Epithelial cell of esophagus (primary cell): Measurements from ENCODE around the gene ARHGAP42.

Experiments used
- DNase-seq: peaks from one replicate; pipeline ENCODE4 v3.0.0; 2010; ENCODE audit warnings: low read depth
- H3K4me3 ChIP-seq: 2 replicates; pipeline ENCODE4 v1.5.1; 2011; ENCODE audit warnings: mild to moderate bottlenecking, low read length, control low read depth
- TF ChIP-seq, protein P1 (sequence below): IDR thresholded peaks from 2 replicates; pipeline ENCODE4 v1.5.1; 2011; ENCODE audit warnings: low read depth, mild to moderate bottlenecking, low read length, control low read depth, inconsistent platforms; ENCODE audit not compliant: insufficient read depth; ENCODE audit errors: missing control alignments

The ARHGAP42 gene

DNA sequence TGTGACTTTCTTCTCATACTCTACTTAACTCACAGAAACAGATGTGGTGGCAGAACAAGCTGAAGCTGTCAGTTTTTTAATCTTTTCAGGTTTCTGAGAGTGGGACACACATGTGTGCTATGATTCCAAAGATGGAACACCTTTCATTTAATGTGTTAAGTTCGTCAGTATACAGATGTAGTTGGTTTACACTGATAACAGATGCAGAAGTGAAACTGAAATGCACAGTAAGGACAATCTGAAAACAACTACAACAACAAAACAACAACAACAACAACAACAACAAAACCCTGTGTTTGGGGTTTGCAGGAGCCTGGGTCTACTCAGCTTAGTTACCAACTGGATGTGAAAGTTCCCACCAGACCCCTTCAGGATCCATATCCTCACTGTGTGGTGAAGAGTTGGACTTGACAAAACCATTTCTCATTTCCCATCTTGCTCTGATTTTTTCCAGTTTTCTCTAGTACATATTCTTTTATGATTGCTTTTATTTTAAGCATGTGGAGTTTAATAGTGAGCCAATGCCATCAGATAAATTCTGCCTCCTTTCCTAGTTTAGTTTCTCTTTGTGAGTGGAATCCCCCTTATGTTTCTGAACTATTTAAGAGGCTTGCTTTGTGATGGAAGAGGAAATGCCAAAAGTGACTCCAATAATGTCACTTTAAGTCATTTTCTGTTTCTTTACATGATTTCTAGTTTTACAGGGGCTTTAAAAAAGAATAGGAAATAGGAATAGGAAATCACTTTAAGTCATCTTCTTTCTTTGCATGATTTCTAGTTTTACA, 47.8 kb downstream of the ARHGAP42 start:
- TF ChIP-seq, protein P1, sequence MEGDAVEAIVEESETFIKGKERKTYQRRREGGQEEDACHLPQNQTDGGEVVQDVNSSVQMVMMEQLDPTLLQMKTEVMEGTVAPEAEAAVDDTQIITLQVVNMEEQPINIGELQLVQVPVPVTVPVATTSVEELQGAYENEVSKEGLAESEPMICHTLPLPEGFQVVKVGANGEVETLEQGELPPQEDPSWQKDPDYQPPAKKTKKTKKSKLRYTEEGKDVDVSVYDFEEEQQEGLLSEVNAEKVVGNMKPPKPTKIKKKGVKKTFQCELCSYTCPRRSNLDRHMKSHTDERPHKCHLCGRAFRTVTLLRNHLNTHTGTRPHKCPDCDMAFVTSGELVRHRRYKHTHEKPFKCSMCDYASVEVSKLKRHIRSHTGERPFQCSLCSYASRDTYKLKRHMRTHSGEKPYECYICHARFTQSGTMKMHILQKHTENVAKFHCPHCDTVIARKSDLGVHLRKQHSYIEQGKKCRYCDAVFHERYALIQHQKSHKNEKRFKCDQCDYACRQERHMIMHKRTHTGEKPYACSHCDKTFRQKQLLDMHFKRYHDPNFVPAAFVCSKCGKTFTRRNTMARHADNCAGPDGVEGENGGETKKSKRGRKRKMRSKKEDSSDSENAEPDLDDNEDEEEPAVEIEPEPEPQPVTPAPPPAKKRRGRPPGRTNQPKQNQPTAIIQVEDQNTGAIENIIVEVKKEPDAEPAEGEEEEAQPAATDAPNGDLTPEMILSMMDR, result no peak
- no peak for DNase-seq
- no peak overlapping the region for H3K4me3 ChIP-seq

DNA sequence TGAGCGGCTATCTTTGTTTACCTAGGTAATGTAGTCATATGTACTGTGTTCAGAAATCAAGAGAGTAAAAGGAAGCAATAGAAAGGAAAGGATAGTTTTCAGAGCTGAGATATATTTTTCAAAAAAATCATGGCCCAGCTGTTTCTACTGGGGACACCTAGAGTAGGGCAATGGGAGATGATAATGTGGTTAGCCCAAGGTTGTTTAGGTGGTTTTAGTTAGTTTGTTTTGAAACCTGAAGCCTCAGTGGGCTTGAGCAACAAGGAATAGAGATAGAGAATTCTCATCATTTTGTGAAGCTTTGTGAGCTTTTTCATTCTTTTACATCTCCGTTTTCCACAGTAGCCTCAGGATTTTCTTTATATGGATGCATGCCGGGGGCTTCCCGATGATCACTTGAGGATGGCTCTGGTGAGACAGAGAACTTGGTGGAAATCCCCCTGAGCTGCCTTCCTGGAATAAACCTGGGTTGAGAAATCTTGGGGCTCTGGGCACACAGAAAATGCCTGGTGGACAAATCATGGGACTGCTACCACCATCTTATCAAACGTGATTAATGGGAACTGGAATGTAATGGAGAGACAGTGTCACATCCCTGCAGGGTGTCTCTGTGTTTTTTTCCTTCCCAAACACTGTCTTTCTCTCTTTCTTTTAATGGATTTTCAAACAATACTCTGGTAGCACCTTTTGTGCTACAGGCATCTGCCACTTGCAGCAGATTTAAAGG, 49.0 kb downstream of the ARHGAP42 start:
- peak; percentile 29 for DNase-seq
- no peak overlapping the region for H3K4me3 ChIP-seq
- TF ChIP-seq, protein P1, result no peak

DNA sequence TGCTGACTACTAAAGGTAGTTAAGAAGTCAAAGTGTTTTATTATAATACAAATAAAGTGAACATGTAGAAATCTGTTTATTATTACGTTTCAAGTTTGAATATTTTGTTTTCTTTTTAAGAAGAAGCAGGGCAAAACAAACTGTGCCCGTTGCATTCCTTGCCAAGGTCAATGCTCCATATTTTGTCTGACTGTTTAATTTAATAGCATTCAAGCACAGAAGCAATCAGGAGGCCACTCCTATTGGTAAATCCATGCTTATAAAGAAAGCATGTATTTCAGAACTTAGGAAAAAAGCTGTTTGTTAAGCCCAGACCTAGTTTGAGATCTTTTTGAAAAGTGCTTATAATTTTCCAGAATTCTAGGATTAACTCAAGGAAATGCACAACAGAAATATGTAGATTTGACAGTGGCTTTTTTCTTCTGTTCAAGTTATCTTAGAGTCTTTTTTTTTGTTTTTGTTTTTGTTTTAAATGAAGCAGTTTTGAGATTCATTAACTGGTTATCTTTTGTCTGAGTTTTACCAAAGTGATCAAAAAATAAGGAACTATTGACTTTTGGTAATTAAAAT, 51.7 kb downstream of the ARHGAP42 start:
- no peak for DNase-seq
- no peak overlapping the region for H3K4me3 ChIP-seq
- TF ChIP-seq, protein P1, result no peak

DNA sequence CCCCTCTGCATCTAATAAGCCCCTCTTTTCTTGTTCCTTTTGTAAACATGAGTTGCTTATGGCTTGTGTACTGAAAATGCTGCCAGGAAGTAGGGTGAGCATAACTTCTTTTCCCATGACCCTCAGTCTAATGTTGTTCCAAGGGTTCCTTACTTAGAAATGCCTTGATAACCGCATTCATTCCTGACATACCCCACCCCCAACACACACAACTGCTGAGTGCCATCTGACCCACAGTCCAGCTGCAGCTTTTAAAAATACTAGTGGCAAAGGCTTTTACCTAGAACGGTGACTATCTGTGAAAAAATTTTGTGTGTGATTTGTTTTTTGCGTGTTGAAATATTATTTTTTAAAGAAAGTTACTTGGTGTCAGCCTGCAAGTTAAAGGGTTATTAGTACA, 52.6 kb downstream of the ARHGAP42 start:
- TF ChIP-seq, protein P1, result no peak
- DNase-seq, result no peak
- H3K4me3 ChIP-seq, result no peak overlapping the region

DNA sequence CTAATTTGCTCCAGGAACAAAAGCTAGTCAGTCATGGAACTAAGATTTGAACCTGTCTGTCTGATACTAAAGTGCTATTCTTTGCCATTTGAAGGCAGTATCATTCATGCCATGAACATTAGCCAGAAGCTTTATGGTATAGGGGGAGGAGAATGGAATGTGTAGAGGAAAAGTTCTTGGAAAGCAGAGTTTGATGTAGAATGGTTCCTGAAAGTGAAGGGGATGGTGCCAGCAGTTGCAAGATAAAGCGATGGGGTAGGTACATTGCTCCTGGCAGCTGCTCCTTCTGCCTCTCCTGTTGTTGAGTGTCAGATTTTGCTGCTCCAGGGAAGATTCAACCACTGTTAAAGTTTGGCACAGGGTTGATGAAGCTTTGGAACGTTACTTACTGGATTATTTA, 53.4 kb downstream of the ARHGAP42 start:
- TF ChIP-seq, protein P1, result no peak
- H3K4me3 ChIP-seq, result no peak overlapping the region
- no peak for DNase-seq

DNA sequence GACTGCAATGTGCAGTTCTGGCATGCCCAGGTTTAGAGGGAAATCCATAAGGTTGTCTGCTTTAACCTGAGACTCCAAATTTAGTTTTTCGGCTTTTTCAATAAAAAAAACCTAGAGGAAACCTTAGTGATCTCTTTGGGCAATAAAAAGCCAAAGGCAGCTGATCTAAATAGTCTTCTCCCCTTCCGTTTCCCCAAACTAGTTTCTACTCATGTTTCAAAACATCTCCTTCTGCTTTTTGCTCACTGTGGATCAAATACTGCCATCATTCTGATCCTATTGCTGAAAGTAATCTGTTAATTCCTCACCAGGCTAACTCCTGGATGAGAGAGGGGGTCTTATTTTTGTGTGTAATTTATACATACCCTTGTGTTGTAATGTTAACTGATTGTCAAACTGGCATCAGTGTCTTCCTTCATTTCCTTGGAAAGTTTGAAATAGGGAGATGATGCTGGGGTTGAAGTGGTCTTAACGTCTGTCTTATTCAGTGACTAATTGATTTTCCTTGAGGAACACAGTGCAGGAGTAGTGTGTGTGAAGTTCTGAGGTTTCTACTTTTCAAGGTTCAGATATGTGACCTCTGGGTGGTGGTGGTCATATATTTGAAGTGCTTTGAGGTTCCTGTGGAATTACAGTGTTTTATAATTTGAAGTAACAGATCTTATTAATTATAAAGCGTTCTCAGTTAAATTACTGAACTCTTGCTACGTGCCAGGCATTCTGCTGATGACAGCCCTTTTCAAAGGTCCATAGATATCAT, 55.0 kb downstream of the ARHGAP42 start:
- no peak overlapping the region for H3K4me3 ChIP-seq
- DNase-seq, result no peak
- TF ChIP-seq, protein P1, result no peak
